Vagina (tissue), 2 donors: Measurements from ENCODE around the gene PDCD1LG2. TPM values are rescaled to one million over a fixed set of nuclear protein-coding genes. Genes with fewer than 3 reads are reported as not detected.

ENCODE experiments used
- DNase-seq, 2 donors: peaks; one replicate each; pipeline ENCODE4 v3.0.0-alpha.2; 2017; ENCODE audit errors: extremely low spot score in 2 of 2
- H3K27ac ChIP-seq: fragments of 200-600 bp; sonication (generic); one replicate; pipeline ENCODE4 v1.5.1; 2019
- H3K27me3 ChIP-seq: fragments of 200-600 bp; sonication (generic); one replicate; pipeline ENCODE4 v1.5.1; 2019
- H3K36me3 ChIP-seq, 2 donors: fragments of 200-600 bp; sonication (generic); one replicate each; pipeline ENCODE4 v1.5.1; 2017 to 2019
- H3K4me1 ChIP-seq: fragments of 200-600 bp; sonication (generic); one replicate; pipeline ENCODE4 v1.5.1; 2019
- H3K4me3 ChIP-seq, 2 donors: fragments of 200-600 bp; sonication (generic); 1 replicate in 1 of 2; 2 replicates in 1 of 2; pipeline ENCODE4 v1.5.1; 2016 to 2019
- H3K9me3 ChIP-seq: fragments of 200-600 bp; sonication (generic); one replicate; pipeline ENCODE4 v1.5.1; 2019
- POLR2A ChIP-seq, 2 donors: fragments of 450-650 bp; IDR thresholded peaks; one replicate each; pipeline ENCODE4 v1.6.1; 2017; ENCODE audit warnings: antibody characterized with exemption in 2 of 2, mild to moderate bottlenecking in 2 of 2, moderate library complexity in 2 of 2
- POLR2AphosphoS5 ChIP-seq, 2 donors: sonication (generic); formaldehyde crosslinking; IDR thresholded peaks; one replicate each; pipeline ENCODE4 v1.9.0; 2017; ENCODE audit warnings: antibody characterized with exemption in 2 of 2, mild to moderate bottlenecking in 2 of 2, low read depth in 1 of 2; ENCODE audit not compliant: insufficient read depth in 1 of 2
- intact Hi-C: fragments of 100-400 bp; cut with DNase I; formaldehyde crosslinking; loops from one replicate; pipeline ENCODE4 v1.15.1; 2023
- total RNA-seq: library from RNA; depleted of rRNA; stranded (reverse); fragments of >200 nt; gene quantifications from one replicate; pipeline ENCODE4 v1.2.3, GENCODE V29; 2016
- TF ChIP-seq, protein P1 (sequence below), 3 experiments: fragments of 450-650 bp in 2 of 3; fragments of 200-600 bp in 1 of 3; sonication (generic) in 1 of 3; IDR thresholded peaks; one replicate each; pipeline ENCODE4 v1.5.1; 2017 to 2019; ENCODE audit warnings: antibody characterized with exemption in 3 of 3, mild to moderate bottlenecking in 2 of 3, moderate library complexity in 2 of 3

PDCD1LG2 gene
- total RNA-seq, 1 donor from 2014 or later, result 1.2 TPM

DNA sequence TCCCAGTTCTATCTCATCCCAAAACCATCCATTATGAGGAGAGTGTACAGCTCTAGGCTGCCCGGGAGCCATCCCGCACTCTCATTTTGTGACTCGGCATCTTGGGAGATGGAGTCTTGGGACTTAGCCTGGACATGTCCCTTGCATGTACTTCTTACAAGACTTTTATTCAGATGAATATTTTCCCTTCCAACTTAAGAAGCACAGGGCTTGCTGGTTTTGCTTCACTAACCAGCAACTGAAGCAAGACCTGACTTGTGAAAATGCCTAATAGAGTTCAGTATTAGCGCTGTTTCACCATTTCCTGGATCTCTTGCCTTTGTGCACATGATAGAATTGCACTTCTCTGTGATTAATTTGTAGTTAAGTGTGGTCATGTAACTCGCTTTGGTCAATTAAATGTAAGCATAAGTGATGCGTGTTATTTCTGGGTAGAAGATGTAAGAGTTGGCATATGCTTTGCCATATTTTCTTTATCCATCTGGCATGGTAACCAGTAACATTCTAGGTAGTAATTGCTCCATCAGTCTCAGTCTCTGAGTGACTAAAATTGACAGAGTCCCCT is 55.8 kb downstream of the PDCD1LG2 start:
- Histone ChIP-seq H3K27ac (no peak overlapping the region), H3K36me3 (no peaks in the 10 kb centered on the region), H3K4me3 (no peak overlapping the region), H3K27me3 (no peaks in the 10 kb centered on the region), H3K9me3 (no peaks in the 10 kb centered on the region), H3K4me1 (no peaks in the 10 kb centered on the region)
- TF ChIP-seq, protein P1, sequence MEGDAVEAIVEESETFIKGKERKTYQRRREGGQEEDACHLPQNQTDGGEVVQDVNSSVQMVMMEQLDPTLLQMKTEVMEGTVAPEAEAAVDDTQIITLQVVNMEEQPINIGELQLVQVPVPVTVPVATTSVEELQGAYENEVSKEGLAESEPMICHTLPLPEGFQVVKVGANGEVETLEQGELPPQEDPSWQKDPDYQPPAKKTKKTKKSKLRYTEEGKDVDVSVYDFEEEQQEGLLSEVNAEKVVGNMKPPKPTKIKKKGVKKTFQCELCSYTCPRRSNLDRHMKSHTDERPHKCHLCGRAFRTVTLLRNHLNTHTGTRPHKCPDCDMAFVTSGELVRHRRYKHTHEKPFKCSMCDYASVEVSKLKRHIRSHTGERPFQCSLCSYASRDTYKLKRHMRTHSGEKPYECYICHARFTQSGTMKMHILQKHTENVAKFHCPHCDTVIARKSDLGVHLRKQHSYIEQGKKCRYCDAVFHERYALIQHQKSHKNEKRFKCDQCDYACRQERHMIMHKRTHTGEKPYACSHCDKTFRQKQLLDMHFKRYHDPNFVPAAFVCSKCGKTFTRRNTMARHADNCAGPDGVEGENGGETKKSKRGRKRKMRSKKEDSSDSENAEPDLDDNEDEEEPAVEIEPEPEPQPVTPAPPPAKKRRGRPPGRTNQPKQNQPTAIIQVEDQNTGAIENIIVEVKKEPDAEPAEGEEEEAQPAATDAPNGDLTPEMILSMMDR (IDR thresholded peaks at IDR 0.05), result no peak
- TF ChIP-seq POLR2AphosphoS5 (IDR thresholded peaks at IDR 0.05; ENCODE audit: insufficient read depth in 1 of 2, low read depth in 1 of 2), result no peak
- TF ChIP-seq POLR2A (IDR thresholded peaks at IDR 0.05), result no peak
- DNase-seq, result no peak
- intact Hi-C loops, result no loop called here

DNA sequence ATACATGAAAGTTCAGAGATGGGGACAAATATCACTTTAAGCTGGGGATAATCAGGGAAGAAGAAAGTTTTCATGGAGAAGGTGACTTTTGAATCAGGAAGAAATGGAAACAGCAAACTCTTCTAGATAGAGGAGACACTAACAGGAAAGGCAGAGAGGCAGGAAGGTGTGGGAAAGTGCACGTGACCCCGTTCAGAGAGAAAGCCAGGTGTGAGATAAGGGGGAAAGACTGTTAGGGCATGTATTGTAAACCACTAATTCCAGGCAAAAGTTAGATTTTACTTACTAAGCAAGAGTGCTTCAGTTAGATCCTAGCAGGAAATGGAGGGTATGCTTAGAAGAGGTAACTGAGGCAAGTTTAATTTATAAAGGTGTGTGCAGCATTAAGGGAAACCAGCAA is 58.5 kb downstream of the PDCD1LG2 start:
- intact Hi-C loops, result no loop called here
- H3K4me3 ChIP-seq, result no peak overlapping the region
- no peaks in the 10 kb centered on the region for H3K9me3 ChIP-seq
- H3K36me3 ChIP-seq, result no peaks in the 10 kb centered on the region
- no peaks in the 10 kb centered on the region for H3K4me1 ChIP-seq
- DNase-seq, result no peak
- H3K27ac ChIP-seq, result no peak overlapping the region
- no peaks in the 10 kb centered on the region for H3K27me3 ChIP-seq
- no peak for TF ChIP-seq POLR2A (IDR thresholded peaks at IDR 0.05)
- TF ChIP-seq POLR2AphosphoS5 (IDR thresholded peaks at IDR 0.05; ENCODE audit: insufficient read depth in 1 of 2, low read depth in 1 of 2), result no peak
- TF ChIP-seq, protein P1 (IDR thresholded peaks at IDR 0.05), result no peak

DNA sequence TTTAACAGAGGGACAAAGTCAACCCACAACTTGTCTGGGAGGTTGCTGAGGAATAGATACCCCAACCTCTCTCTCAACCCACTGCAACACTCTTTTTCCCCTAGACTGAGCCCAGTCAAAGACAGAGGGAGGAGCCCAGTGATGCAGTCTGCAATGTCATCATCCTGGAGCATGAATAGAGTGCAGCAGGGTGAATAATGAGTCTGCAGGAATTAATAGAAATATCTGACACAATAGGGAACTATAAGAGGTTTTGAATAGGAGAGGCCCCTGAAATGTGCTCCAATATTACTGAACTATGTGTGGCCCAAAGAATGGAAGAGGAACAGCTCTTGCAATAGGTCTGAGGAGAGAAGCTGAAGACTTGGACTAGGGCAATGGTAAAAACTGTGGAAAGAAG is 59.1 kb downstream of the PDCD1LG2 start:
- H3K4me1 ChIP-seq, result no peaks in the 10 kb centered on the region
- H3K27me3 ChIP-seq, result no peaks in the 10 kb centered on the region
- TF ChIP-seq, protein P1 (IDR thresholded peaks at IDR 0.05), result no peak
- TF ChIP-seq POLR2A (IDR thresholded peaks at IDR 0.05) (no peak), POLR2AphosphoS5 (IDR thresholded peaks at IDR 0.05; ENCODE audit: insufficient read depth in 1 of 2, low read depth in 1 of 2) (no peak)
- H3K4me3 ChIP-seq, result no peak overlapping the region
- DNase-seq, result no peak
- no peaks in the 10 kb centered on the region for H3K36me3 ChIP-seq
- intact Hi-C loops, result no loop called here
- no peak overlapping the region for H3K27ac ChIP-seq
- H3K9me3 ChIP-seq, result no peaks in the 10 kb centered on the region

DNA sequence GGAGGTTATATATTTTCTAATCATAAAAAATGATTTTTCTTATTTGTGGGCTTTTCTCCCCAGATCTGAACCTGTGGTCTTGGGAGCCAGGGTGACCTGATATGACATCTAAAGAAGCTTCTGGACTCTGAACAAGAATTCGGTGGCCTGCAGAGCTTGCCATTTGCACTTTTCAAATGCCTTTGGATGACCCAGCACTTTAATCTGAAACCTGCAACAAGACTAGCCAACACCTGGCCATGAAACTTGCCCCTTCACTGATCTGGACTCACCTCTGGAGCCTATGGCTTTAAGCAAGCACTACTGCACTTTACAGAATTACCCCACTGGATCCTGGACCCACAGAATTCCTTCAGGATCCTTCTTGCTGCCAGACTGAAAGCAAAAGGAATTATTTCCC is 59.6 kb downstream of the PDCD1LG2 start:
- H3K36me3 ChIP-seq, result no peaks in the 10 kb centered on the region
- no peaks in the 10 kb centered on the region for H3K4me1 ChIP-seq
- H3K9me3 ChIP-seq, result no peaks in the 10 kb centered on the region
- H3K4me3 ChIP-seq, result no peak overlapping the region
- no peaks in the 10 kb centered on the region for H3K27me3 ChIP-seq
- no peak for DNase-seq
- intact Hi-C loops, result no loop called here
- TF ChIP-seq, protein P1 (IDR thresholded peaks at IDR 0.05), result no peak
- no peak for TF ChIP-seq POLR2AphosphoS5 (IDR thresholded peaks at IDR 0.05; ENCODE audit: insufficient read depth in 1 of 2, low read depth in 1 of 2)
- no peak for TF ChIP-seq POLR2A (IDR thresholded peaks at IDR 0.05)
- H3K27ac ChIP-seq, result no peak overlapping the region

DNA sequence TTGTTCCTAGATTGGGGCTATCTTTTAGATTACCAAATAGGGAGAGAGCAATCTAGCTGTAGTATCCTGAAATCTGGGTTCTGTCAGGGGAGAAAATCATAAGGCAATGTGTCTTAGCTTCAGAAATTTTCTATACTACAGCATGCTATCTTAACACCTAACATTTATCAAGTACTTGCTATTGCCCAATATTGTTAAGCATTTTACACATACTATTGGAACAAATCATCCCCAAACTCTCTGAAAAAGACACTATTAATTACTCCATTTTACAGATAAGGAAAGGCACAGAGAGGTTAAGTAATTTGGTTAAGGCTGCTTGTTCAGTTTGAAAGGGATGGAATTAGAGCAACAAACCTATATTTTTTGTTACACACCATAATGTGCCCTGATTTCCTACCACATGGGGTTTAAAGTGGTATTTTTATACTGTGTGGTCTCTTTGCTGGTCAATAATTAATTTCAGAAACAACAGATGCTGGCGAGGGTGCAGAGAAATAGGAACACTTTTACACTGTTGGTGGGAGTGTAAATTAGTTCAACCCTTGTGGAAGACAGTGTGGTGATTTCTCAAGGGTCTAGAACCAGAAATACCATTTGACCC is 61.4 kb downstream of the PDCD1LG2 start:
- DNase-seq, result no peak
- TF ChIP-seq POLR2A (IDR thresholded peaks at IDR 0.05), result no peak
- TF ChIP-seq, protein P1 (IDR thresholded peaks at IDR 0.05), result no peak
- no peak for TF ChIP-seq POLR2AphosphoS5 (IDR thresholded peaks at IDR 0.05; ENCODE audit: insufficient read depth in 1 of 2, low read depth in 1 of 2)
- intact Hi-C loops, result no loop called here
- H3K27ac ChIP-seq, result no peak overlapping the region
- no peaks in the 10 kb centered on the region for H3K36me3 ChIP-seq
- H3K27me3 ChIP-seq, result no peaks in the 10 kb centered on the region
- no peak overlapping the region for H3K4me3 ChIP-seq
- H3K9me3 ChIP-seq, result no peaks in the 10 kb centered on the region
- no peaks in the 10 kb centered on the region for H3K4me1 ChIP-seq
